Stimulated activated CD4-positive, alpha-beta T cell treated with anti-CD3 and anti-CD28 coated beads, Interleukin-4, amount 100 ng/mL, for 48 hours (primary cell): ENCODE data around the gene GOLGA6L24.
"Not testable (repeated sequence)": the region's sequence is repeated elsewhere in the genome, so short reads cannot be mapped to it uniquely, and the experiment has no call there.

Source experiments
- DNase-seq, 2 donors: peaks; one replicate each; pipeline ENCODE4 v3.0.0-alpha.2; 2020; ENCODE audit warnings: low read depth in 2 of 2

The GOLGA6L24 gene

DNA sequence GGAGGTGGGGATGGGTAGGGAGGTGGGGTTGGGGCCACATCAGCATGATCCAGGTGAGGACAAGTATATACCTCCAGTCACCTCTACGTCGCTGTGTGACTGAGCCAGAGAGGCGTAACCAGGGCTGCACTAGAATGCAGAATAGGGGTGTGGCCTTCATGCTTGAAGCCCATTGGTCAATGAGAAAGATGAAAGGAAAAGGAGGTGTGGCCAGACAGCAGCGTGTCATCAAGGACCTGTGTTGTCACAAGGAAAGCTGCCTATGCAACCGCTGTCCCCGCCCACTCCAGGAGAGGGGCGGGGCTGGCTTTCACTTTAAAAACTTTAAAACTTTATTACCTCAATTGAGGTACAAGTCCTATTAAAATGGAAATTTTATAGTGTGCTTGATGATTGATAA lies at the start of gene GOLGA6L24:
Gene GOLGA6L24, minus strand, starts transcription at position 101 of the 400 bp plus-strand sequence. Its CDS starts 61 bp downstream, at position 40.
- not testable (repeated sequence) for DNase-seq

- not testable (repeated sequence) for DNase-seq
Observed at GRCh38 chr15:28402774-28403435, 45.0 kb upstream of the GOLGA6L24 start.

GRCh38 chr15:28396022-28396421 lies 38.1 kb upstream of the GOLGA6L24 start:
- DNase-seq = not testable (repeated sequence)

DNA sequence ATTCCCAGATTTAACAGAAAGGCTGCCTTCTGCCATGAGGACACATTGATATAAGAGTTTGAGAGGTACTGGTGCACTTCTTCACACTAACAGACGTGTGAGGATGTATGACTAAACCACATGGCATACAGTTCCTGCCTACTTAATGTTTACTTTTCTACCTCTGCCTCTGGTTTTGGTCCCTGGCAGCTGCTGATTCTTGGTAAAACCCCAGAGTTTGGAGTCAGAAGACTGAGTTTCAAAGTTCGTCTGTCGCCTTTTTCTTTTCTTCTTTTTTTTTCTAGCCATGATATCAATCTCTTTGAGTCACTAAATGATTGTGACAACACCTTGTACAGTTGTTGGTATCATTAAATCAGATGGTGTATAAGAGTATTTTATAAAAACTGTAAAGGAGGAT lies 22.2 kb upstream of the GOLGA6L24 start:
- DNase-seq = not testable (repeated sequence)

- DNase-seq = not testable (repeated sequence)
Observed at GRCh38 chr15:28378364-28378763, 20.5 kb upstream of the GOLGA6L24 start, which contains the start of gene GOLGA8F. Gene GOLGA8F, plus strand, starts transcription at chr15:28378664. Its CDS starts 98 bp downstream, at chr15:28378762.

DNA sequence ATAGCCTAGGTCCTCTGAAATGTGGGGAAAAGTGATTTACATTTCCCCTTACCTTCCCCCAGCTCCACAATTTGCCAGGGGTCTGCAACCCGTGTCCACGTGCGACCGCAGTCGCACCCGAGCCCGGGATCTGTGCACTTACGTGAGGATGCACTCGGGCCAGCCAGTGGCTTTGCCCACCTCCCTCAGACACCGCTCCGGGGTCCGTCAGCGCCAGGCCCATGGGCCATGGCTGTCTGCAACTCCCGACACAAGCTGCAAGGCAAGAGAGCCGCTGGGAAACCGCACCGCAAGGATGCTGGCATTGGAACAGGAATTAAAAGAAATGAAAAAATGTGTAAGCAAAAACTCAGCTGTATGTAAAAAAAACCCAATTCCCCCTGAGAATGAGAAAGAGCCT lies 7.6 kb upstream of the GOLGA6L24 start:
- not testable (repeated sequence) for DNase-seq

DNA sequence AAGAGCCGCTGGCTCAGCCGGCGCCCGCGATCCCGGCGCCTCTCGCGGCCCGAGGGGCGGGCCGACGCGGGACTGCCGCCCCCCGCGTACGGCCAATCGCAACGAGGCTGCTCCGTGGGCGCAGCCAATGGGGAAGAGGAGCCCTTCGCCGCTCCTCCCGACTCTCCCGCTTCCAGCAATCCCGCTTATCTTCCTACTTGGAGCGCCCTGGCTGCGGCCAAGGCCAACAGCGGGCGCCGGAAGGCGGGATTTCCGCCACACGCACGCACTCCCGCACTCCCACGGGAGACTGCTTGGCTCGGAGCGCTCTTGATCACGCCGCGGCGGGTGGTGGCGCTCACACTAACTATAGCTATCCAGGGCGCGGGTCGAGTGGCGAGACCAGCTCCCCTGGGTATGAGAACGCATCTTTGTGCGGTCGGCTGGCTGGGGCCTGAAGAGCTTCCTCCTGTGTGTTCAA lies 35.7 kb downstream of the GOLGA6L24 start, which contains the start of gene HERC2:
Gene HERC2, minus strand, starts transcription at position 51 of the 460 bp plus-strand sequence. CDS start 746 bp downstream, outside the sequence.
- DNase-seq = not testable (repeated sequence)

DNA sequence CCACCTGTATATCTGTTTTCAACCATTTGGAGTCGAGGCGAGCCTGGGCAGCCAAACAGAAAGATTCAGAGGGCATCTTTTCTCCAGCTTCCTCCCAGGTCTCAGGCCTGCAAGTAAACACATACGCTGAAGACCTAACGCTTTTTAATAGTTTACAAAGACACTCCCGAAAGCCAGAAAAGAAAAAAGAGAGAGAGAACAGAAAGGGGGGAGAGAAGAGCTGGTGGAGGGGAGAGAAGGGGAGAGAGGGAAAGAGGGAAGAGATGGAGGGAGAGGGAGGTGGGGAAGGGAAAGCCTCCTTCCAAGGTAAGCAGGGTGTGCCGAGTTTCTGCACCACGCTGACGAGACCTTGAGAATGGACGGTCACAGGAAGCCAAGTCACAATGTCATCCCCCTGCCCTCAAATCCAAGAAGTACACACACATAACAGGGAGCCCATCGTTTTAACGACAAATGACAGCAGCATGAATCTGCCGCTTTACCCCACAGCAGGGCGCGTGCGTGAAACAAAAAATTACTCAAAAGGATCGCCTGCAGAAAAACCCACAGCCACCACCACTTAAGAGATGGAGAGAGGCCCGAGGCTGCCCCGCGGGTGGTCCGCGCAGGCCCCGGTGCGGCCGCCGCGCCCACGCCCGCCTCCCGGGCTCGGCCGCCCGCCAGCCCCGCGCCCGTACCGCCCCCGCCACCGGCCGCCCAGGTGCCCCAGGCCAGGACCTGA lies 36.4 kb downstream of the GOLGA6L24 start:
- DNase-seq = not testable (repeated sequence)

GRCh38 chr15:28319725-28320124 lies 38.2 kb downstream of the GOLGA6L24 start:
- not testable (repeated sequence) for DNase-seq

- DNase-seq = not testable (repeated sequence)
Observed at GRCh38 chr15:28318828-28319227, 39.1 kb downstream of the GOLGA6L24 start.

GRCh38 chr15:28318122-28318521 lies 39.8 kb downstream of the GOLGA6L24 start:
- DNase-seq = not testable (repeated sequence)

DNA sequence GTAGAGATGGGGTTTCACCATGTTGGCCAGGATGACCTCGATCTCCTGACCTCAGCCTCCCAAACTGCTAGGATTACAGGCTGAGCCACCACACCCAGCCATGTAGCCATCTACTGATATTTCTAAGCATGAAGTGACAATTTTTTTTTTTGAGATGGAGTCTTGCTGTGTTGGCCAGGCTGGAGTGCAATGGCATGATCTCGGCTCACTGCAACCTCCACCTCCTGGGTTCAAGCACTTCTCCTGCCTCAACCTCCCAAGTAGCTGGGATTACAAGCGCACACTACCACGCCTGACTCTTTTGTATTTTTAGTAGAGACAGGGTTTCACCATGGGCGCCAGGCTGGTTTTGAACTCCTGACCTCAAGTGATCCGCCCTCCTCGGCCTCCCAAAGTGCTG lies 40.9 kb downstream of the GOLGA6L24 start:
- not testable (repeated sequence) for DNase-seq

GRCh38 chr15:28310454-28310853 lies 47.4 kb downstream of the GOLGA6L24 start:
- DNase-seq = not testable (repeated sequence)

DNA sequence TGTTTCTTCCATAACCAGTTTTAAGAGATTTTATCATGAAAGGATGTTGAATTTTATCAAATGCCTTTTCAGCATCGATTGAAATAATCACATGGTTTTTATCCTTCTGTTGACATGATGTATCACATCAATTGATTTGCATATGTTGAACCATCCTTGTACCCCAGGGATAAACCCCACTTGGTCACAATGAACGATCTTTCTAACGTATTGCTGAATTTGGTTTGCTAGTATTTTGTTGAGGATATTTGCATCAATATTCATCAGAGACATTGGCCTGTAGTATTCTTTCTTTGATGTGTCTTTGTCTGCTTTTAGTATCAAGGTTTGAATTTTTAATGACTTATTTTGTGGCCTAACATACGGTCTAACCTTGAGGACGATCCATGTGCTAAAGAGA lies 49.2 kb downstream of the GOLGA6L24 start:
- not testable (repeated sequence) for DNase-seq
